Activated CD8-positive, alpha-beta T cell treated with anti-CD3 and anti-CD28 coated beads for 36 hours (primary cell): ENCODE data around the gene PDK1. TPM values are rescaled to one million over a fixed set of nuclear protein-coding genes. Genes with fewer than 3 reads are reported as not detected.

Source experiments
- ATAC-seq: fragments of 200-7000 bp; cut with Tn5 transposase; one replicate; pipeline ENCODE4 v1.10.0; 2021; ENCODE audit warnings: mild to moderate bottlenecking, moderate library complexity
- CTCF ChIA-PET: fragments of 350-600 bp; sonication (Branson Sonifier 250); formaldehyde crosslinking; loops from one replicate; lab custom pipeline; 2021; ENCODE audit warnings: antibody characterized with exemption; lab: Charles Lee
- POLR2A ChIA-PET: fragments of 350-600 bp; sonication (Branson Sonifier 250); formaldehyde crosslinking; loops from one replicate; lab custom pipeline; 2021; ENCODE audit warnings: antibody characterized with exemption; lab: Charles Lee
- DNase-seq: peaks from one replicate; pipeline ENCODE4 v3.0.0-alpha.2; 2020
- H3K27ac Mint-ChIP-seq: one replicate; pipeline ENCODE4 v1.8.0; 2021; ENCODE audit warnings: mild to moderate bottlenecking, mixed read lengths
- H3K27me3 Mint-ChIP-seq: one replicate; pipeline ENCODE4 v1.8.0; 2021; ENCODE audit warnings: mixed read lengths
- H3K36me3 Mint-ChIP-seq: one replicate; pipeline ENCODE4 v1.8.0; 2021; ENCODE audit warnings: low read depth, mixed read lengths
- H3K4me1 Mint-ChIP-seq: one replicate; pipeline ENCODE4 v1.8.0; 2021; ENCODE audit warnings: low read depth, mixed read lengths
- H3K4me3 Mint-ChIP-seq: one replicate; pipeline ENCODE4 v1.8.0; 2021; ENCODE audit warnings: mild to moderate bottlenecking, moderate library complexity, mixed read lengths
- H3K9me3 Mint-ChIP-seq: one replicate; pipeline ENCODE4 v1.8.0; 2021; ENCODE audit warnings: mixed read lengths
- CTCF ChIP-seq: fragments of 200-600 bp; IDR thresholded peaks from one replicate; pipeline ENCODE4 v1.8.0; 2022; ENCODE audit warnings: antibody characterized with exemption, mild to moderate bottlenecking
- intact Hi-C: fragments of 100-400 bp; cut with micrococcal nuclease; formaldehyde crosslinking; loops from one replicate; pipeline ENCODE4 v1.10.0; 2022
- total RNA-seq, 2 experiments: library from RNA; stranded (reverse); gene quantifications; one replicate each; pipeline ENCODE4 v1.2.3, GENCODE V29; 2021

Gene PDK1
- 10 to 100 TPM; 65.8 to 70.7 TPM for total RNA-seq

DNA sequence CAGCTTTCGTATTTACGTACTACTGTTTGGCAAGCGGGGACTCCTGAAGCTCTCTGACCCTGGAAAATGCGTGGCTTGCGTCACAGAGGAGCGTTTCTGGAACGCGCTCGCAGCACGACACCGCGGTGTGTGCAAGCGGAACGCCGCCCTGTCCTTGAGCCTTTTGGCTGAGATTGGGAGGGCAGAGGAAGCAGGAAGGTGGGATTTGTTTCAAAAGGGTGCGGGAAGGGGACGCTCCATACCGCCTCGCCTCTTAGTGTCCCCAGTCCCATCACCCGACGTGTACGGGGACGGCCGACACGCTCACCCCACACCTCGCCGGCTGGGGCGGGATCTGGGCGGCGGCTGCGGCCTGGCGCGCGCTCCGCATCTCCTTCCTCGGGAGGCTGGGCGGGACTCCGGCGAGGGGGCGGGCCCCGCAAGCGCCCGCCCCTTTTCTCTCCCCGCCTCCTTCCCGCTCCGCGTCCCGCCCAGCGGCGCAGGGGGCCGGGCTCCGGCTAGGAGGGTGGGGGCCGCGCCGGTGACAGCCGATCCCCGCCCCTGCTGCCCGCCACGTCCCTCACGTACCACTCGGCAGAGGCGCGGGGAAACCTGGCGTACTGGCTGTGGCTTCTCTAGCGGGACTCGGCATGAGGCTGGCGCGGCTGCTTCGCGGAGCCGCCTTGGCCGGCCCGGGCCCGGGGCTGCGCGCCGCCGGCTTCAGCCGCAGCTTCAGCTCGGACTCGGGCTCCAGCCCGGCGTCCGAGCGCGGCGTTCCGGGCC is at the start of gene PDK1:
Gene PDK1, plus strand, starts transcription at position 569 of the 762 bp plus-strand sequence. Its CDS starts 61 bp downstream, at position 630.
- intact Hi-C loops: no loop called here
- ChIA-PET POLR2A (interaction anchor here (0.7 to 2.0 kb wide), 12 partner anchors 10 to 101 kb away, joined by 3 to 8 read pairs (median 4); no protein-coding TSS in a partner anchor), CTCF (interaction anchor here (0.7 to 1.3 kb wide), 2 partner anchors 10 to 154 kb away, joined by 3 read pairs; no protein-coding TSS in a partner anchor)
- peaks cover 58% of the 10 kb centered on the region for H3K36me3 Mint-ChIP-seq
- H3K9me3 Mint-ChIP-seq: no peaks in the 10 kb centered on the region
- ATAC-seq (peak; percentile 91), DNase-seq (peak; percentile 93)
- H3K4me3 Mint-ChIP-seq: peak within 1 kb of the TSS; percentile 94
- peaks cover 45% of the 10 kb centered on the region for H3K4me1 Mint-ChIP-seq
- H3K27ac Mint-ChIP-seq: peak within 1 kb of the TSS; percentile 97
- H3K27me3 Mint-ChIP-seq: peaks cover 2% of the 10 kb centered on the region
- no peak for TF ChIP-seq CTCF

- POLR2A ChIA-PET: interaction anchor here (1.3 kb wide), 1 partner anchor 9 kb away, joined by 4 read pairs; no protein-coding TSS in a partner anchor
Measured at GRCh38 chr2:172507199-172507598, 48.7 kb upstream of the PDK1 start.

GRCh38 chr2:172510088-172510487 is 45.8 kb upstream of the PDK1 start:
- Mint-ChIP-seq H3K36me3 (peaks cover 70% of the 10 kb centered on the region), H3K27me3 (no peaks in the 10 kb centered on the region)

More at GRCh38 chr2:172507199-172507598, 48.7 kb upstream of the PDK1 start:
- no peak for DNase-seq
- CTCF ChIA-PET: no interaction called here
- Mint-ChIP-seq H3K9me3 (peaks cover 6% of the 10 kb centered on the region), H3K4me3 (no peak overlapping the region), H3K36me3 (peaks cover 54% of the 10 kb centered on the region), H3K4me1 (peaks cover 36% of the 10 kb centered on the region), H3K27ac (no peak overlapping the region), H3K27me3 (no peaks in the 10 kb centered on the region)
- ATAC-seq: no peak
- no peak for TF ChIP-seq CTCF
- intact Hi-C loops: no loop called here

GRCh38 chr2:172510548-172510947 is 45.3 kb upstream of the PDK1 start:
- Mint-ChIP-seq H3K4me3 (no peak overlapping the region), H3K27ac (peak overlapping the region; percentile 50), H3K27me3 (no peaks in the 10 kb centered on the region), H3K36me3 (peaks cover 68% of the 10 kb centered on the region), H3K9me3 (peaks cover 24% of the 10 kb centered on the region), H3K4me1 (peaks cover 28% of the 10 kb centered on the region)
- ChIA-PET POLR2A (no interaction called here), CTCF (no interaction called here)
- TF ChIP-seq CTCF: no peak
- DNase-seq (no peak), ATAC-seq (peak; percentile 30)
- intact Hi-C loops: no loop called here

More at GRCh38 chr2:172510088-172510487, 45.8 kb upstream of the PDK1 start:
- ChIA-PET POLR2A (interaction anchor here (1.4 kb wide), 1 partner anchor 16 kb away, joined by 4 read pairs; no protein-coding TSS in a partner anchor), CTCF (no interaction called here)
- no peak for TF ChIP-seq CTCF
- peaks cover 24% of the 10 kb centered on the region for H3K9me3 Mint-ChIP-seq
- no peak for DNase-seq
- peak overlapping the region; percentile 50 for H3K27ac Mint-ChIP-seq
- intact Hi-C loops: no loop called here
- ATAC-seq: no peak
- H3K4me1 Mint-ChIP-seq: peaks cover 28% of the 10 kb centered on the region
- H3K4me3 Mint-ChIP-seq: no peak overlapping the region
